Panc1 (cell line): ENCODE results near the gene SLC35F5. TPM values are rescaled to one million over a fixed set of nuclear protein-coding genes. Genes with fewer than 3 reads are reported as not detected.

Experiments
- ATAC-seq: fragments of 200-7000 bp; cut with Tn5 transposase; 2 replicates; pipeline ENCODE4 v1.9.1; 2020; ENCODE audit warnings: mild to moderate bottlenecking, moderate library complexity
- BruUV-seq: library from RNA; stranded (reverse); fragments of 400-500 nt; replicated peaks from 2 replicates; lab custom pipeline; 2021; lab: Mats Ljungman, UMichigan
- CTCF ChIA-PET: fragments of 300-600 bp; sonication (Branson Sonifier 250); formaldehyde crosslinking; loops from one replicate; lab custom pipeline; 2022; ENCODE audit warnings: antibody characterized with exemption; lab: Charles Lee
- POLR2A ChIA-PET: fragments of 300-600 bp; sonication (Branson Sonifier 250); formaldehyde crosslinking; loops from one replicate; lab custom pipeline; 2022; ENCODE audit warnings: antibody characterized with exemption; lab: Charles Lee
- DNase-seq: peaks from one replicate; pipeline ENCODE4 v3.0.0-alpha.2; 2010; ENCODE audit warnings: low read depth, low spot score
- H3K27ac ChIP-seq: 2 replicates; pipeline ENCODE4 v1.5.1; 2011; ENCODE audit warnings: mild to moderate bottlenecking, low read length, inconsistent platforms
- H3K27me3 ChIP-seq: fragments of 200-500 bp; sonication (Bioruptor generic); 2 replicates; pipeline ENCODE4 v1.6.0; 2014; ENCODE audit warnings: low read length, inconsistent platforms; ENCODE audit not compliant: control insufficient read depth, insufficient read depth
- H3K36me3 ChIP-seq: fragments of 200-500 bp; sonication (Bioruptor generic); 2 replicates; pipeline ENCODE4 v1.5.1; 2014; ENCODE audit warnings: inconsistent platforms, mild to moderate bottlenecking, low read length, moderate library complexity; ENCODE audit not compliant: control insufficient read depth, insufficient read depth
- H3K4me1 ChIP-seq: 2 replicates; pipeline ENCODE4 v1.5.1; 2011; ENCODE audit warnings: inconsistent platforms, mild to moderate bottlenecking, low read length, moderate library complexity; ENCODE audit not compliant: control insufficient read depth, insufficient read depth
- H3K4me3 ChIP-seq, 2 experiments: 2 replicates each; pipeline ENCODE4 v1.5.1; 2011 to 2012; ENCODE audit warnings: low read depth in 2 of 2, low read length in 2 of 2, mild to moderate bottlenecking in 2 of 2, inconsistent platforms in 1 of 2, moderate library complexity in 1 of 2
- H3K9me3 ChIP-seq: fragments of 200-500 bp; sonication (Bioruptor generic); 2 replicates; pipeline ENCODE4 v1.5.1; 2014; ENCODE audit warnings: low read depth, mild to moderate bottlenecking, inconsistent platforms, low read length, moderate library complexity; ENCODE audit not compliant: control insufficient read depth, insufficient read depth
- POLR2AphosphoS5 ChIP-seq: IDR thresholded peaks from 2 replicates; pipeline ENCODE4 v1.6.1; 2012; ENCODE audit warnings: mild to moderate bottlenecking, low read depth, low read length, moderate library complexity
- SIN3A ChIP-seq: IDR thresholded peaks from 2 replicates; pipeline ENCODE4 v1.6.1; 2012; ENCODE audit warnings: low read depth, mild to moderate bottlenecking, low read length, moderate library complexity, borderline replicate concordance; ENCODE audit not compliant: insufficient read depth
- TCF7L2 ChIP-seq: IDR thresholded peaks from 2 replicates; pipeline ENCODE4 v1.6.1; 2011; ENCODE audit warnings: mild to moderate bottlenecking, low read depth, low read length, inconsistent platforms
- in situ Hi-C: cut with HindIII; loops from 2 replicates; pipeline ENCODE4 v1.10.0; 2016; ENCODE audit warnings: low sequenced_read_pairs, low pct_unique_long_range_greater_than_20kb
- intact Hi-C: fragments of 100-400 bp; cut with micrococcal nuclease; formaldehyde crosslinking; loops from one replicate; pipeline ENCODE4 v1.10.0; 2022; ENCODE audit not compliant: unreplicated experiment
- total RNA-seq: library from RNA; stranded (reverse); gene quantifications from one replicate; pipeline ENCODE4 v1.2.1, GENCODE V29; 2021; ENCODE audit not compliant: unreplicated experiment
- TF ChIP-seq, protein P1 (sequence below), 2 experiments: IDR thresholded peaks; 2 replicates each; pipeline ENCODE4 v1.6.1; 2011 to 2012; ENCODE audit warnings: low read depth in 2 of 2, control low read depth in 1 of 2, low read length in 1 of 2, mild to moderate bottlenecking in 1 of 2, moderate library complexity in 1 of 2; ENCODE audit not compliant: insufficient read depth in 1 of 2
- TF ChIP-seq, protein P2 (sequence below): fragments of 450-650 bp; IDR thresholded peaks from 2 replicates; pipeline ENCODE4 v1.5.1; 2017; ENCODE audit warnings: mild to moderate bottlenecking

Gene SLC35F5
- total RNA-seq, 1 experiment from 2014 or later: 89.8 TPM

DNA sequence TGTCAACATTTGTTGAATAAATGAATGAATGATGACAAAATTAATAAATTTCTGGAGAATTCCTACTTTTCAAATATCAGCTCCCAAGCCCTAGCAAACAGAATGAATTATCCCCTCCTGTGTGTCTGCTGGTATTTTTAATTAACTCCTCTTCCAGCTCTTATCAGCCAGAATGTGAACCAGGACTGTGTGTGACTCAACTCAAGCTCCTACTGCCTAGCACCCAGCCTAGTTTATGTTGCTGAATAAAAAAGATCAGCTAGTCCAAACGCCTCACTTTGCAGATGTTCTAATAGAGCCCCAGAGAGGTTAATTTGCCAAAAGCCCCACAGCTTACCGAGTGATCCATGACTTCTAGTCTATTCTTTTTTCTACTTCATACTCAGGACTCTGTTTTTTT is 79.1 kb downstream of the SLC35F5 start:
- CTCF ChIA-PET: no interaction called here

DNA sequence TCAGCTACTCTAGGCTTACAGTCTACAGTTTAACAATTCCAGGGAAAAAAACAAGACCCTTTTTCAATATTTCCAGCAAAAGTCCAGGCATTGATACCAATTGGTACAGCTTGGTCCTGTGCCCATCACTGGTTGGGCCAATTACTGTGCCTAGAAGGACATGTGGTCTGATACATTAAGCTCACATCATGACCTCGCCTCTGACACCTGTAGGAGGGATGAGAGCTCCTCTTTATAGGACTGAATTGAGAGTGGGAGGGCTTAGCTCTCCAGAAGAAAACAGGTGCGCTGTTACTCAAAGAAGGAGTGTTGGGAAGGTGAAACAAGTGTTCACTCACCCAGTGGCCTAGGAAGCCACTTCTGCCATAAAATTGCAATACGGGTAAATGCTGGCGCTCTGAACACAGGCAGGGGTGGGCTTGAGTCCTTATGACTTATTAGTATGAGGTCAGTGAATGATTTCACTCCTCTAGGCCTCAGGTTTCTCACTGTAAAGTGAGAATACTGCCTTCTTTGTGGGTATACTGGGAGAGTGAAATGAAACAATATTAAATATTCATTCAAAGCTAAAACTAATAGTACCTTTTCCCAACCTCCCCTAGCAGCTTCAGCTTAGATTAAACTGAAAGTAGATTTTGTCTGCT is 79.7 kb downstream of the SLC35F5 start:
- ChIA-PET POLR2A (no interaction called here), CTCF (no interaction called here)
- no peaks in the 10 kb centered on the region for H3K27me3 ChIP-seq
- DNase-seq (no peak), ATAC-seq (no peak)
- TF ChIP-seq POLR2AphosphoS5 (no peak), TCF7L2 (no peak), SIN3A (no peak)
- TF ChIP-seq, protein P1, sequence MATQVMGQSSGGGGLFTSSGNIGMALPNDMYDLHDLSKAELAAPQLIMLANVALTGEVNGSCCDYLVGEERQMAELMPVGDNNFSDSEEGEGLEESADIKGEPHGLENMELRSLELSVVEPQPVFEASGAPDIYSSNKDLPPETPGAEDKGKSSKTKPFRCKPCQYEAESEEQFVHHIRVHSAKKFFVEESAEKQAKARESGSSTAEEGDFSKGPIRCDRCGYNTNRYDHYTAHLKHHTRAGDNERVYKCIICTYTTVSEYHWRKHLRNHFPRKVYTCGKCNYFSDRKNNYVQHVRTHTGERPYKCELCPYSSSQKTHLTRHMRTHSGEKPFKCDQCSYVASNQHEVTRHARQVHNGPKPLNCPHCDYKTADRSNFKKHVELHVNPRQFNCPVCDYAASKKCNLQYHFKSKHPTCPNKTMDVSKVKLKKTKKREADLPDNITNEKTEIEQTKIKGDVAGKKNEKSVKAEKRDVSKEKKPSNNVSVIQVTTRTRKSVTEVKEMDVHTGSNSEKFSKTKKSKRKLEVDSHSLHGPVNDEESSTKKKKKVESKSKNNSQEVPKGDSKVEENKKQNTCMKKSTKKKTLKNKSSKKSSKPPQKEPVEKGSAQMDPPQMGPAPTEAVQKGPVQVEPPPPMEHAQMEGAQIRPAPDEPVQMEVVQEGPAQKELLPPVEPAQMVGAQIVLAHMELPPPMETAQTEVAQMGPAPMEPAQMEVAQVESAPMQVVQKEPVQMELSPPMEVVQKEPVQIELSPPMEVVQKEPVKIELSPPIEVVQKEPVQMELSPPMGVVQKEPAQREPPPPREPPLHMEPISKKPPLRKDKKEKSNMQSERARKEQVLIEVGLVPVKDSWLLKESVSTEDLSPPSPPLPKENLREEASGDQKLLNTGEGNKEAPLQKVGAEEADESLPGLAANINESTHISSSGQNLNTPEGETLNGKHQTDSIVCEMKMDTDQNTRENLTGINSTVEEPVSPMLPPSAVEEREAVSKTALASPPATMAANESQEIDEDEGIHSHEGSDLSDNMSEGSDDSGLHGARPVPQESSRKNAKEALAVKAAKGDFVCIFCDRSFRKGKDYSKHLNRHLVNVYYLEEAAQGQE (IDR thresholded peaks at IDR 0.05; ENCODE audit: insufficient read depth in 1 of 2, low read depth in 2 of 2, low read length in 1 of 2): no peak
- TF ChIP-seq, protein P2, sequence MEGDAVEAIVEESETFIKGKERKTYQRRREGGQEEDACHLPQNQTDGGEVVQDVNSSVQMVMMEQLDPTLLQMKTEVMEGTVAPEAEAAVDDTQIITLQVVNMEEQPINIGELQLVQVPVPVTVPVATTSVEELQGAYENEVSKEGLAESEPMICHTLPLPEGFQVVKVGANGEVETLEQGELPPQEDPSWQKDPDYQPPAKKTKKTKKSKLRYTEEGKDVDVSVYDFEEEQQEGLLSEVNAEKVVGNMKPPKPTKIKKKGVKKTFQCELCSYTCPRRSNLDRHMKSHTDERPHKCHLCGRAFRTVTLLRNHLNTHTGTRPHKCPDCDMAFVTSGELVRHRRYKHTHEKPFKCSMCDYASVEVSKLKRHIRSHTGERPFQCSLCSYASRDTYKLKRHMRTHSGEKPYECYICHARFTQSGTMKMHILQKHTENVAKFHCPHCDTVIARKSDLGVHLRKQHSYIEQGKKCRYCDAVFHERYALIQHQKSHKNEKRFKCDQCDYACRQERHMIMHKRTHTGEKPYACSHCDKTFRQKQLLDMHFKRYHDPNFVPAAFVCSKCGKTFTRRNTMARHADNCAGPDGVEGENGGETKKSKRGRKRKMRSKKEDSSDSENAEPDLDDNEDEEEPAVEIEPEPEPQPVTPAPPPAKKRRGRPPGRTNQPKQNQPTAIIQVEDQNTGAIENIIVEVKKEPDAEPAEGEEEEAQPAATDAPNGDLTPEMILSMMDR: no peak
- in situ Hi-C loops (no loop called here), intact Hi-C loops (no loop called here)
- H3K9me3 ChIP-seq: no peaks in the 10 kb centered on the region
- H3K36me3 ChIP-seq: no peaks in the 10 kb centered on the region
- no peak overlapping the region for H3K27ac ChIP-seq
- no TSS peak for BruUV-seq
- H3K4me3 ChIP-seq: no peak overlapping the region
- no peaks in the 10 kb centered on the region for H3K4me1 ChIP-seq

More for the DNA sequence above, 79.1 kb downstream of the SLC35F5 start:
- intact Hi-C loops (no loop called here), in situ Hi-C loops (no loop called here)
- no peaks in the 10 kb centered on the region for H3K27me3 ChIP-seq
- no peaks in the 10 kb centered on the region for H3K9me3 ChIP-seq
- no peak overlapping the region for H3K4me3 ChIP-seq
- POLR2A ChIA-PET: no interaction called here
- TF ChIP-seq POLR2AphosphoS5 (no peak), SIN3A (no peak), TCF7L2 (no peak)
- TF ChIP-seq, protein P2: no peak
- TF ChIP-seq, protein P1 (IDR thresholded peaks at IDR 0.05; ENCODE audit: insufficient read depth in 1 of 2, low read depth in 2 of 2, low read length in 1 of 2): no peak
- DNase-seq (no peak), ATAC-seq (no peak)
- no peak overlapping the region for H3K27ac ChIP-seq
- H3K36me3 ChIP-seq: no peaks in the 10 kb centered on the region
- BruUV-seq: no TSS peak
- H3K4me1 ChIP-seq: no peaks in the 10 kb centered on the region
